Measurements from ENCODE around the gene ZSCAN5B. TPM values are rescaled to one million over a fixed set of nuclear protein-coding genes. Genes with fewer than 3 reads are reported as not detected.

ZSCAN5B gene
- total and polyA plus RNA-seq, 2 of the 13 experiments (the other 11 are each of a cell fraction or from before 2014, with no cell fraction given): not detected

- 0 out of 2 replicates have a peak, but pooled peaks have one; percentile 20 for TF ChIP-seq ZNF296 (CRISPR knock-in tag; conservative IDR thresholded peaks at IDR 0.05)
Measured at GRCh38 chr19:56142897-56143434, 54.6 kb downstream of the ZSCAN5B start (continued).

GRCh38 chr19:56142087-56142787 lies 55.3 kb downstream of the ZSCAN5B start:
- ChIA-PET POLR2A (interaction anchor here (0.9 to 4.9 kb wide), 20 partner anchors 8 to 459 kb away, joined by 3 to 113 read pairs (median 9); partner anchors contain the start of genes GALP, ZNF787 and ZSCAN5A), CTCF (ENCODE audit: low intra/inter-chr PET ratio, low total read pairs) (no interaction called here)
- peaks cover 2 to 8% of the 10 kb centered on the region in 2 experiments; a peak in 4 of 5 replicates for H3K36me3 ChIP-seq (replicated peaks in 1 of 2; ENCODE audit: control insufficient read depth in 1 of 2, insufficient read depth in 2 of 2, low read length in 2 of 2)
- H3K4me3 ChIP-seq (replicated peaks in 1 of 3; ENCODE audit: insufficient read depth in 1 of 3, low read depth in 2 of 3, low read length in 3 of 3): peak overlapping the region; percentile 63 to 84 (median 83)
- TSS peak; percentile 70 for BruUV-seq (replicated peaks)
- intact Hi-C loops (cut with micrococcal nuclease; ENCODE audit: unreplicated experiment): loop anchor here (2.0 kb wide), 1 partner anchor 37 kb away; no protein-coding TSS in a partner anchor
- DNase-seq (ENCODE audit: low spot score) (peak; percentile 97), ATAC-seq (peak; percentile 66), FAIRE-seq (peak; percentile 99)
- peaks cover 75% of the 10 kb centered on the region for H3K4me1 ChIP-seq (ENCODE audit: insufficient read depth, low read length)
- H3K9ac ChIP-seq (ENCODE audit: insufficient read depth, low read depth, low read length): peak overlapping the region; percentile 98
- H4K20me1 ChIP-seq (ENCODE audit: insufficient read depth, low read length): no peaks in the 10 kb centered on the region; the same call in 1 of the 2 replicates
- H3K27ac ChIP-seq (ENCODE audit: extremely low read length, insufficient read depth, low read length): peak overlapping the region; percentile 100
- H3K27me3 ChIP-seq (ENCODE audit: control insufficient read depth in 1 of 2, insufficient read depth in 2 of 2, low read length in 2 of 2): no peaks in the 10 kb centered on the region; a peak in 1 of 5 replicates
- H3K9me3 ChIP-seq (ENCODE audit: low read length): no peaks in the 10 kb centered on the region
- no peak overlapping the region for H2AFZ ChIP-seq (ENCODE audit: low read length)
- H3K4me2 ChIP-seq (ENCODE audit: low read depth, low read length): peak overlapping the region; percentile 94
- in situ Hi-C loops (cut with HindIII; ENCODE audit: extremely low pct_ligation_motif_present, low pct_unique_long_range_greater_than_20kb): no loop called here
- WGBS (ENCODE audit: low lambda C conversion rate): under 1% methylated on average over 17 of the region's 17 CpGs
- peaks cover 40% of the 10 kb centered on the region for H3K79me2 ChIP-seq (ENCODE audit: insufficient read depth, low read length)
- TF ChIP-seq PAXIP1 (CRISPR knock-in tag; conservative IDR thresholded peaks at IDR 0.05): peak; percentile 99
- no peak for TF ChIP-seq TP53 (CRISPR knock-in tag; conservative IDR thresholded peaks at IDR 0.05)
- no peak for TF ChIP-seq RNF219 (CRISPR knock-in tag; IDR thresholded peaks at IDR 0.05)
- TF ChIP-seq ZNF644 (CRISPR knock-in tag; IDR thresholded peaks at IDR 0.05; ENCODE audit: low read depth): 0 out of 2 replicates have a peak, but pooled peaks have one; percentile 9
- no peak for TF ChIP-seq SATB2 (CRISPR knock-in tag; IDR thresholded peaks at IDR 0.05)
- TF ChIP-seq FOXC1 (CRISPR knock-in tag; IDR thresholded peaks at IDR 0.05; ENCODE audit: borderline replicate concordance): no peak
- TF ChIP-seq ARID2 (CRISPR knock-in tag; IDR thresholded peaks at IDR 0.05; ENCODE audit: borderline replicate concordance): no peak
- TF ChIP-seq ZNF331 (CRISPR knock-in tag; IDR thresholded peaks at IDR 0.05): peak; percentile 86
- TF ChIP-seq ZBTB25 (CRISPR knock-in tag; IDR thresholded peaks at IDR 0.05): peak; percentile 65; the same call in 1 of the 2 replicates
- TF ChIP-seq RARG (CRISPR knock-in tag; IDR thresholded peaks at IDR 0.05; ENCODE audit: low read depth): no peak
- no peak for TF ChIP-seq ZNF547 (CRISPR knock-in tag; IDR thresholded peaks at IDR 0.05)
